HG03439 (cell line): Measurements from ENCODE around the gene FOXN3.

Experiments used
- ATAC-seq: cut with Tn5 transposase; IDR thresholded peaks from one replicate; pipeline ENCODE4 v1.9.1; 2021; ENCODE audit warnings: mild to moderate bottlenecking, moderate library complexity; ENCODE audit not compliant: unreplicated experiment

FOXN3 gene

GRCh38 chr14:89409961-89410360, 7.1 kb downstream of the FOXN3 start:
- no peak for ATAC-seq

- no peak for ATAC-seq
These were observed 7.9 kb downstream of the FOXN3 start for GRCh38 chr14:89408907-89409700.

- no peak for ATAC-seq
These were observed 9.2 kb downstream of the FOXN3 start for GRCh38 chr14:89407856-89408255.

GRCh38 chr14:89406941-89407340, 10.1 kb downstream of the FOXN3 start:
- ATAC-seq: no peak

GRCh38 chr14:89406361-89406760, 10.7 kb downstream of the FOXN3 start:
- ATAC-seq: no peak

GRCh38 chr14:89405712-89406111, 11.3 kb downstream of the FOXN3 start:
- no peak for ATAC-seq

- no peak for ATAC-seq
These were observed 14.7 kb downstream of the FOXN3 start for GRCh38 chr14:89402363-89402762.

- ATAC-seq: no peak
These were observed 15.3 kb downstream of the FOXN3 start for GRCh38 chr14:89401761-89402160.

GRCh38 chr14:89401241-89401640, 15.8 kb downstream of the FOXN3 start:
- ATAC-seq: no peak

- no peak for ATAC-seq
These were observed 16.5 kb downstream of the FOXN3 start for GRCh38 chr14:89400529-89400928.

GRCh38 chr14:89399594-89400068, 17.4 kb downstream of the FOXN3 start:
- no peak for ATAC-seq

- no peak for ATAC-seq
These were observed 17.9 kb downstream of the FOXN3 start for GRCh38 chr14:89399157-89399556.

- no peak for ATAC-seq
These were observed 19.3 kb downstream of the FOXN3 start for GRCh38 chr14:89397569-89398230.

- no peak for ATAC-seq
These were observed 22.1 kb downstream of the FOXN3 start for GRCh38 chr14:89394972-89395371.

- no peak for ATAC-seq
These were observed 23.7 kb downstream of the FOXN3 start for GRCh38 chr14:89393222-89393745.

GRCh38 chr14:89392181-89392580, 24.9 kb downstream of the FOXN3 start:
- no peak for ATAC-seq

- ATAC-seq: no peak
These were observed 25.5 kb downstream of the FOXN3 start for GRCh38 chr14:89391556-89391955.

GRCh38 chr14:89391123-89391522, 25.9 kb downstream of the FOXN3 start:
- no peak for ATAC-seq

- no peak for ATAC-seq
These were observed 28.2 kb downstream of the FOXN3 start for GRCh38 chr14:89388853-89389252.

GRCh38 chr14:89387922-89388685, 28.9 kb downstream of the FOXN3 start:
- no peak for ATAC-seq

GRCh38 chr14:89386212-89386886, 30.7 kb downstream of the FOXN3 start:
- no peak for ATAC-seq
